ENCODE measurements around the gene ISM1.

ISM1 gene

GRCh38 chr20:13205848-13206434 is 15.1 kb upstream of the ISM1 start:
- no peak for DNase-seq (ENCODE audit: insufficient read length)
- FAIRE-seq = no peak
- TF ChIP-seq POLR2AphosphoS5 (IDR thresholded peaks at IDR 0.05; ENCODE audit: low read depth, low read length) (no peak), TAF1 (IDR thresholded peaks at IDR 0.05; ENCODE audit: borderline replicate concordance, low read depth, low read length) (no peak), POLR2A (IDR thresholded peaks at IDR 0.05; ENCODE audit: low read depth, low read length) (no peak)

GRCh38 chr20:13207016-13207415 is 14.1 kb upstream of the ISM1 start:
- FAIRE-seq = no peak
- no peak for TF ChIP-seq TAF1 (IDR thresholded peaks at IDR 0.05; ENCODE audit: borderline replicate concordance, low read depth, low read length)
- no peak for TF ChIP-seq POLR2A (IDR thresholded peaks at IDR 0.05; ENCODE audit: low read depth, low read length)
- TF ChIP-seq POLR2AphosphoS5 (IDR thresholded peaks at IDR 0.05; ENCODE audit: low read depth, low read length) = no peak
- no peak for DNase-seq (ENCODE audit: insufficient read length)

- no peak for FAIRE-seq
- DNase-seq (ENCODE audit: insufficient read length) = no peak
- TF ChIP-seq TAF1 (IDR thresholded peaks at IDR 0.05; ENCODE audit: borderline replicate concordance, low read depth, low read length) (no peak), POLR2A (IDR thresholded peaks at IDR 0.05; ENCODE audit: low read depth, low read length) (no peak), POLR2AphosphoS5 (IDR thresholded peaks at IDR 0.05; ENCODE audit: low read depth, low read length) (no peak)
These were observed 9.0 kb upstream of the ISM1 start for GRCh38 chr20:13211956-13212618.

GRCh38 chr20:13212750-13213149 is 8.3 kb upstream of the ISM1 start:
- no peak for DNase-seq (ENCODE audit: insufficient read length)
- no peak for FAIRE-seq
- TF ChIP-seq TAF1 (IDR thresholded peaks at IDR 0.05; ENCODE audit: borderline replicate concordance, low read depth, low read length) (no peak), POLR2A (IDR thresholded peaks at IDR 0.05; ENCODE audit: low read depth, low read length) (no peak), POLR2AphosphoS5 (IDR thresholded peaks at IDR 0.05; ENCODE audit: low read depth, low read length) (no peak)

- no peak for DNase-seq (ENCODE audit: insufficient read length)
- FAIRE-seq = no peak
- TF ChIP-seq TAF1 (IDR thresholded peaks at IDR 0.05; ENCODE audit: borderline replicate concordance, low read depth, low read length) (no peak), POLR2AphosphoS5 (IDR thresholded peaks at IDR 0.05; ENCODE audit: low read depth, low read length) (no peak), POLR2A (IDR thresholded peaks at IDR 0.05; ENCODE audit: low read depth, low read length) (no peak)
These were observed 7.7 kb upstream of the ISM1 start for GRCh38 chr20:13213335-13213734.

GRCh38 chr20:13216533-13216932 is 4.5 kb upstream of the ISM1 start:
- FAIRE-seq (no peak), DNase-seq (ENCODE audit: insufficient read length) (no peak)
- TF ChIP-seq POLR2A (IDR thresholded peaks at IDR 0.05; ENCODE audit: low read depth, low read length) (no peak), TAF1 (IDR thresholded peaks at IDR 0.05; ENCODE audit: borderline replicate concordance, low read depth, low read length) (no peak), POLR2AphosphoS5 (IDR thresholded peaks at IDR 0.05; ENCODE audit: low read depth, low read length) (no peak)

GRCh38 chr20:13219327-13220193 is 1.5 kb upstream of the ISM1 start:
- DNase-seq (ENCODE audit: insufficient read length) (no peak), FAIRE-seq (no peak)
- TF ChIP-seq TAF1 (IDR thresholded peaks at IDR 0.05; ENCODE audit: borderline replicate concordance, low read depth, low read length) = no peak
- no peak for TF ChIP-seq POLR2AphosphoS5 (IDR thresholded peaks at IDR 0.05; ENCODE audit: low read depth, low read length)
- no peak for TF ChIP-seq POLR2A (IDR thresholded peaks at IDR 0.05; ENCODE audit: low read depth, low read length)

GRCh38 chr20:13220194-13220903 is 725 bp upstream of the ISM1 start:
- FAIRE-seq = no peak
- TF ChIP-seq POLR2AphosphoS5 (IDR thresholded peaks at IDR 0.05; ENCODE audit: low read depth, low read length) = no peak
- TF ChIP-seq POLR2A (IDR thresholded peaks at IDR 0.05; ENCODE audit: low read depth, low read length) = no peak
- TF ChIP-seq TAF1 (IDR thresholded peaks at IDR 0.05; ENCODE audit: borderline replicate concordance, low read depth, low read length) = no peak
- DNase-seq (ENCODE audit: insufficient read length) = peak; percentile 7

- no peak for DNase-seq (ENCODE audit: insufficient read length)
- no peak for TF ChIP-seq POLR2AphosphoS5 (IDR thresholded peaks at IDR 0.05; ENCODE audit: low read depth, low read length)
- no peak for TF ChIP-seq TAF1 (IDR thresholded peaks at IDR 0.05; ENCODE audit: borderline replicate concordance, low read depth, low read length)
- TF ChIP-seq POLR2A (IDR thresholded peaks at IDR 0.05; ENCODE audit: low read depth, low read length) = no peak
- FAIRE-seq = no peak
These were observed 219 bp downstream of the ISM1 start for GRCh38 chr20:13221313-13221672.

GRCh38 chr20:13221673-13222318 is 722 bp downstream of the ISM1 start:
- no peak for TF ChIP-seq TAF1 (IDR thresholded peaks at IDR 0.05; ENCODE audit: borderline replicate concordance, low read depth, low read length)
- no peak for TF ChIP-seq POLR2AphosphoS5 (IDR thresholded peaks at IDR 0.05; ENCODE audit: low read depth, low read length)
- TF ChIP-seq POLR2A (IDR thresholded peaks at IDR 0.05; ENCODE audit: low read depth, low read length) = no peak
- FAIRE-seq = no peak
- peak; percentile 53 for DNase-seq (ENCODE audit: insufficient read length)

GRCh38 chr20:13222319-13222716 is 1.2 kb downstream of the ISM1 start:
- FAIRE-seq = no peak
- DNase-seq (ENCODE audit: insufficient read length) = no peak
- TF ChIP-seq TAF1 (IDR thresholded peaks at IDR 0.05; ENCODE audit: borderline replicate concordance, low read depth, low read length) (no peak), POLR2AphosphoS5 (IDR thresholded peaks at IDR 0.05; ENCODE audit: low read depth, low read length) (no peak), POLR2A (IDR thresholded peaks at IDR 0.05; ENCODE audit: low read depth, low read length) (no peak)

Data from GM12892 (cell line).